Measurements from ENCODE around the gene ZNF205.
"Not testable (repeated sequence)": the region's sequence is repeated elsewhere in the genome, so short reads cannot be mapped to it uniquely, and the experiment has no call there.

Gene ZNF205

DNA sequence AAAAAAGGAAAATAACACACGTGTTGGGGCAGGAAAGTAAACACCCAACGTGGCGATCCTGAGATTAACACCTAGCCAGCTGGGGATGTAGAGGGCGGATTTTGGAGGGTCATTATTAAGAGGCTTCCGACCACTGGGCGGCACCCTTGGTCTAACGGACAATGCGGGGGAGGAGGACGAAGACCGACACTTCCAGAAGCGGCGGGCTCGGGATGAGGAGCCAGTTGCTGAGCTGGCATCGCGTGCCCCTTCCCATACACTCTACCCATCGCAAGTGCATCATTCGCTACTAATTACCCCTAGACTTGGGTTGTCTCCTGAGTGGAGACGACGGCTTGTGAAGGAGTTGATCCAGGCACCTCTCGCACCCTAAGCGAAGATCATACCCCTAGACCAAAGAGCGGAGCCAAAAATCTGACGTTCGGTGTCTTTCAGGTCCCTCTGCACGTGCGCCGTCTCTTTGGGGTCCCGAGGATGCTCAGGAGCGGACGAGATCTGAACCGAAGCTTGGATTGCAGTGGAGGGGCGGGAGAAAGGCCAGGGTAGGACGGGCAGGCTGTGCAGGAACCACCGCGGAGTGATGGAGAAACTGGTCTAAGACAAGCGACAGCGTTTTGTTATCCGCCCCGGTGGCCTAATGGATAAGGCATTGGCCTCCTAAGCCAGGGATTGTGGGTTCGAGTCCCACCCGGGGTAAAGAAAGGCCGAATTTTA, 40.0 kb downstream of the ZNF205 start:
- Mint-ChIP-seq H3K4me1 (ENCODE audit: low read depth) (peaks cover 27% of the 10 kb centered on the region), H3K27me3 (ENCODE audit: low read depth) (peaks cover 17% of the 10 kb centered on the region), H3K9me3 (no peaks in the 10 kb centered on the region), H3K36me3 (ENCODE audit: low read depth) (peaks cover 5% of the 10 kb centered on the region), H3K27ac (peak overlapping the region; percentile 87), H3K4me3 (peak overlapping the region; percentile 79)

DNA sequence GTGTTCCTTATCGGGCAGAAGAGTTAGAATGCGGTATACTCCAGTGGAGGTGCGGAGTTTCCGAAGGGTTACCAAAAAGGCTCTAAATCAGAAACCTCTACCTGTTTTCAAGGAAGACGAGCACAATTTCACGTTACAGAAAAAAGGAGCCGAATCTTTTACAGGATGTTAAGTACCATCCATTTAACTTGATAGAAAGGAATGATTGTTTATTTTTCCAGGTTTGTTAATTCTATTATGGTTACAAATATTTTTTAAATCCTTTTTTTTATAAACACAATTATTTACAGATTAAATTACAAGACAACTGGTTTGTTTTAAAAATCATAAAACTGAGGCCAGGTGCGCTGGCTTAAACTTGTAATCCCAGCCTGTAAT, 40.6 kb downstream of the ZNF205 start:
- Mint-ChIP-seq H3K27ac (peak overlapping the region; percentile 87), H3K36me3 (ENCODE audit: low read depth) (peaks cover 5% of the 10 kb centered on the region), H3K9me3 (no peaks in the 10 kb centered on the region), H3K4me3 (peak overlapping the region; percentile 79), H3K27me3 (ENCODE audit: low read depth) (peaks cover 23% of the 10 kb centered on the region), H3K4me1 (ENCODE audit: low read depth) (peaks cover 33% of the 10 kb centered on the region)

- Mint-ChIP-seq H3K27ac (peak overlapping the region; percentile 29), H3K4me3 (no peak overlapping the region), H3K9me3 (no peaks in the 10 kb centered on the region), H3K27me3 (ENCODE audit: low read depth) (peaks cover 30% of the 10 kb centered on the region), H3K36me3 (ENCODE audit: low read depth) (peaks cover 9% of the 10 kb centered on the region), H3K4me1 (ENCODE audit: low read depth) (peaks cover 36% of the 10 kb centered on the region)
These were observed 42.8 kb downstream of the ZNF205 start for GRCh38 chr16:3155181-3155580.

DNA sequence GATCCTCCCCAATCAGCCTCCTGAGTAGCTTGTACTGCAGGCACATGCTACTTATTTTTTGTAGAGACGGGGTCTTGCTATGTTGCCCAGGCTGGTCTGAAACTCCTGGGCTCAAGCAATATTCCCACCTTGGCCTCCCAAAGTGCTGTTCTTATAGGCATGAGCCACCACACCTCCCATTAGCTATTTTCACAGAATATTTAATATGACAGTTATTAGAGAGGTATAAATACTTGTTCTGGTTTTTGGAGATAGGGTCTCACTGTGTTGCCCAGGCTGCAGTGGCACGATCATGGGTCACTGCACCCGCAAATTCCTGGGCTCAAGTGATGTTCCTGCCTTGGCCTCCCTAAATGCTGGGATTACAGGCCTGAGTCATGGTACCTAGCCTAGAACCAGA, 43.6 kb downstream of the ZNF205 start:
- Mint-ChIP-seq H3K27ac (no peak overlapping the region), H3K36me3 (ENCODE audit: low read depth) (peaks cover 9% of the 10 kb centered on the region), H3K4me1 (ENCODE audit: low read depth) (peaks cover 33% of the 10 kb centered on the region), H3K9me3 (no peaks in the 10 kb centered on the region), H3K27me3 (ENCODE audit: low read depth) (peaks cover 25% of the 10 kb centered on the region), H3K4me3 (no peak overlapping the region)

GRCh38 chr16:3157229-3158025, 45.0 kb downstream of the ZNF205 start:
- no peaks in the 10 kb centered on the region for H3K9me3 Mint-ChIP-seq
- H3K27me3 Mint-ChIP-seq (ENCODE audit: low read depth) = peaks cover 21% of the 10 kb centered on the region
- H3K27ac Mint-ChIP-seq = peak overlapping the region; percentile 84
- peaks cover 9% of the 10 kb centered on the region for H3K36me3 Mint-ChIP-seq (ENCODE audit: low read depth)
- H3K4me3 Mint-ChIP-seq = peak overlapping the region; percentile 85
- peaks cover 26% of the 10 kb centered on the region for H3K4me1 Mint-ChIP-seq (ENCODE audit: low read depth)

GRCh38 chr16:3158026-3158509, 45.7 kb downstream of the ZNF205 start:
- Mint-ChIP-seq H3K9me3 (no peaks in the 10 kb centered on the region), H3K4me3 (peak overlapping the region; percentile 85), H3K36me3 (ENCODE audit: low read depth) (peaks cover 4% of the 10 kb centered on the region)

DNA sequence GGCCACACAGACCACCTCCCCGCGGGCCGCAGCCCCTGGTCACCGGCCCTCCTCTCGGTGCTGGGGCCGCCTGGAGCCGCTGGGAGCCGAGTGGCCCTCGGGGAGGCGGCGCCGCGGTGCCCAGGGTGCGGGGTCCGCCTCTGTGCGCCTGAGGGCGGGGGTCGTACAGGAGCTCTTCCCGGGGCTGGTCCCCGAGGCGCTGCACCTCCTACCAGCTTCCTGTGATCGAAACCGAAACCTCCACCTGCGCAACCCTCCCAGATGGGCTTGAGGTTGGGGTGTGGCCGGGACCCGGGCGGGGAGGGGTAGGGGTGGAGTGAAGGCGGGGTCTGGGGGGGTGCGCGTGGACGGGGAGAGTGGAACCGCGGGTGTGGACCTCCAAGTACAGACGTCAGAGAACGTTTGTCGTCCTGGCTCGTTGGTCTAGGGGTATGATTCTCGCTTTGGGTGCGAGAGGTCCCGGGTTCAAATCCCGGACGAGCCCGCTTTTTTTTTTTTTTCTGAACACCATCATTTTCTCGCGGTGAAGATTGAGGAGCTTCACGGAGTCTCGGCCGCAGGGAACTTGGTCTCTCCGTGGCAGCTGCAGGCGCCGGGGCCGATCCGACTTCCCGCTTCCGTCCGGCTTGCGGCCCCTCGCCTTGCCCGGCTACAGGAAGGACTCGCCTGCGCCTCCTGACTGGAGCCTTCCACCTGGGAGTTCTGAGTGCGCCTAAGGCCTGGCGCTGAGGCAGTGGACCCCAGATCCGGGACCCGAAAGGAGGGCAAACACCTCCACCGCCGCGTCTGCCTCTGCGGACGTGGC, 46.3 kb downstream of the ZNF205 start:
- peaks cover 17% of the 10 kb centered on the region for H3K27me3 Mint-ChIP-seq (ENCODE audit: low read depth)
- peak overlapping the region; percentile 90 for H3K4me3 Mint-ChIP-seq
- H3K9me3 Mint-ChIP-seq = no peaks in the 10 kb centered on the region
- peak overlapping the region; percentile 91 for H3K27ac Mint-ChIP-seq
- peaks cover 4% of the 10 kb centered on the region for H3K36me3 Mint-ChIP-seq (ENCODE audit: low read depth)
- H3K4me1 Mint-ChIP-seq (ENCODE audit: low read depth) = peaks cover 26% of the 10 kb centered on the region

More at GRCh38 chr16:3158026-3158509, 45.7 kb downstream of the ZNF205 start:
- peaks cover 24% of the 10 kb centered on the region for H3K4me1 Mint-ChIP-seq (ENCODE audit: low read depth)
- H3K27ac Mint-ChIP-seq = peak overlapping the region; percentile 84
- peaks cover 17% of the 10 kb centered on the region for H3K27me3 Mint-ChIP-seq (ENCODE audit: low read depth)

GRCh38 chr16:3161235-3162018, 49.0 kb downstream of the ZNF205 start:
- H3K4me3 Mint-ChIP-seq = peak overlapping the region; percentile 53
- no peaks in the 10 kb centered on the region for H3K9me3 Mint-ChIP-seq
- H3K4me1 Mint-ChIP-seq (ENCODE audit: low read depth) = peaks cover 30% of the 10 kb centered on the region
- peaks cover 4% of the 10 kb centered on the region for H3K36me3 Mint-ChIP-seq (ENCODE audit: low read depth)
- H3K27me3 Mint-ChIP-seq (ENCODE audit: low read depth) = peaks cover 17% of the 10 kb centered on the region
- no peak overlapping the region for H3K27ac Mint-ChIP-seq

DNA sequence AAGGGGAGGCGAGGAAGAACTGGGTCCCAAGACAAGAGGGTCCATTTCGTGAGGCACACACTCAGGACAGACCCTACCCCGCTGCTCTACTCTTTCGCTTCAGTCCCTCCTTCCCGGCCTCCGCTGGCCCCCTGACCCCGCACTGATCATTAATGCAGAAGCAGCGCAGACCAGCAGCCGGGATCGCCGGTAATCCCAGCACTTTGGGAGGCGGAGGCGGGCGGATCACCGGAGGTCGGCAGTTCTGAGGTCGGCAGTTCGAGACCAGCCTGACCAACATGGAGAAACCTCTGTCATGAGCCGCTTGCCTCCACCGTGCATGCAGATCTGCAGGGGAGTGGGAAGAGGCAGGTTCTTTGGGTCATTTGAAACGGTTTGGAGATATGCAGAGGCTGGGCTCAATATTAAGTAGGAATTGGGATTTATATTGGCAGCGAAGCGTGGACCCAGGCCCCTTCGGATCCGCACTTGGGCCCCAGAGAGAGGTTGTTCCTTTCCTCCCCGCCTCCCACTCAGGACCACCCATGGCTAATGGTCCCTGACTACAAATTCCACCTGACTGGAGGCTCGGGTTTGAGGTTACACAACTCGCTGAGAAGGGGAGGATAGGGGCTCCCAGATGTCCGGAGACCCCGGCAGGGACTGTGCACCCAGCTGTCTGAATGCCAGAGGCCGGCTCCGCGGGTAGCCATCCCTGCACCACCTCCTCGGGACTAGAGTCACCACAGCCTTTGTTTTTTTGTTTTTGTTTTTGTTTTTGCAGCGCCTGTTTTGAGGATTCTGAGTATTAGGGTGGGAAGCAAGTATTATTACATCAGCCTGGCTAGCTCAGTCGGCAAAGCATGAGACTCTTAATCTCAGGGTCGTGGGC, 52.0 kb downstream of the ZNF205 start:
- Mint-ChIP-seq H3K27ac (no peak overlapping the region), H3K4me1 (ENCODE audit: low read depth) (peaks cover 14% of the 10 kb centered on the region), H3K36me3 (ENCODE audit: low read depth) (no peaks in the 10 kb centered on the region), H3K9me3 (no peaks in the 10 kb centered on the region), H3K4me3 (no peak overlapping the region), H3K27me3 (ENCODE audit: low read depth) (peaks cover 15% of the 10 kb centered on the region)

GRCh38 chr16:3165111-3165822, 52.9 kb downstream of the ZNF205 start:
- H3K4me1 Mint-ChIP-seq (ENCODE audit: low read depth) = peaks cover 14% of the 10 kb centered on the region
- H3K4me3 Mint-ChIP-seq = peak overlapping the region; percentile 2
- no peaks in the 10 kb centered on the region for H3K9me3 Mint-ChIP-seq
- no peaks in the 10 kb centered on the region for H3K36me3 Mint-ChIP-seq (ENCODE audit: low read depth)
- peaks cover 24% of the 10 kb centered on the region for H3K27me3 Mint-ChIP-seq (ENCODE audit: low read depth)
- peak overlapping the region; percentile 64 for H3K27ac Mint-ChIP-seq

DNA sequence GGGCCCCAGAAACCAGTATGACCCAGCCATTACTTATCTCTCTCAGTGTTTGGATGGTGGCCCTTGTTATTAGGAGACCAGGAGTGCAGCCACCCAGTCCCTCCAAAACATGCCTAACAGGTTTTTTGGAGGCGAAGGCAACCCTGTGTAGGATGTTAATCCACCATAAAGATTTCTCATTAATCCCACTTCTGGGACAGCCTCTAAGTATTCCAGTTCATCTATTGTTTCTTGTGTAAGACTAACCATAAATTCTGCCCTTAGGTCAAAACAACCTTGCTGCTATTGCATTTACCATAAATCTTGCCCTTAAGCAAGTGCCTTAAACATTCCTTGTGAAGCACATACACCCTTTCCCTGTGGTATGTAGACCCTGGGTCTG, 54.1 kb downstream of the ZNF205 start:
- Mint-ChIP-seq H3K36me3 (ENCODE audit: low read depth) (peaks cover 4% of the 10 kb centered on the region), H3K27ac (no peak overlapping the region), H3K27me3 (ENCODE audit: low read depth) (peaks cover 37% of the 10 kb centered on the region), H3K4me3 (no peak overlapping the region), H3K9me3 (no peaks in the 10 kb centered on the region), H3K4me1 (ENCODE audit: low read depth) (peaks cover 21% of the 10 kb centered on the region)

- H3K9me3 Mint-ChIP-seq; H3K27ac Mint-ChIP-seq; H3K4me3 Mint-ChIP-seq; H3K36me3 Mint-ChIP-seq (ENCODE audit: low read depth): not testable (repeated sequence)
- Mint-ChIP-seq H3K4me1 (ENCODE audit: low read depth) (peaks cover 24% of the 10 kb centered on the region), H3K27me3 (ENCODE audit: low read depth) (peaks cover 46% of the 10 kb centered on the region)
These were observed 56.3 kb downstream of the ZNF205 start for GRCh38 chr16:3168729-3169128.

All from T-helper 1 cell treated with Interleukin-12 subunit alpha and Interleukin-12 subunit beta and Interleukin-4 antibody, amounts not matched to agents 30 μg/mL and 1 μg/mL, for 36 hours (primary cell).